Endometrium (tissue), 2 donors: ENCODE results near the gene SYT4.
A peak's percentile ranks its signal among the peaks of the same experiment; 100 is the strongest.
"Not testable (repeated sequence)": the region's sequence is repeated elsewhere in the genome, so short reads cannot be mapped to it uniquely, and the experiment has no call there.

ENCODE experiments used
- FAIRE-seq: peaks from 2 replicates; lab custom pipeline; 2012; peaks lifted over from hg19 to GRCh38; lab: Jason Lieb, UNC
- donor health status: control.
- donor health status: control.

Gene SYT4, protein sequence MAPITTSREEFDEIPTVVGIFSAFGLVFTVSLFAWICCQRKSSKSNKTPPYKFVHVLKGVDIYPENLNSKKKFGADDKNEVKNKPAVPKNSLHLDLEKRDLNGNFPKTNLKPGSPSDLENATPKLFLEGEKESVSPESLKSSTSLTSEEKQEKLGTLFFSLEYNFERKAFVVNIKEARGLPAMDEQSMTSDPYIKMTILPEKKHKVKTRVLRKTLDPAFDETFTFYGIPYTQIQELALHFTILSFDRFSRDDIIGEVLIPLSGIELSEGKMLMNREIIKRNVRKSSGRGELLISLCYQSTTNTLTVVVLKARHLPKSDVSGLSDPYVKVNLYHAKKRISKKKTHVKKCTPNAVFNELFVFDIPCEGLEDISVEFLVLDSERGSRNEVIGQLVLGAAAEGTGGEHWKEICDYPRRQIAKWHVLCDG

DNA sequence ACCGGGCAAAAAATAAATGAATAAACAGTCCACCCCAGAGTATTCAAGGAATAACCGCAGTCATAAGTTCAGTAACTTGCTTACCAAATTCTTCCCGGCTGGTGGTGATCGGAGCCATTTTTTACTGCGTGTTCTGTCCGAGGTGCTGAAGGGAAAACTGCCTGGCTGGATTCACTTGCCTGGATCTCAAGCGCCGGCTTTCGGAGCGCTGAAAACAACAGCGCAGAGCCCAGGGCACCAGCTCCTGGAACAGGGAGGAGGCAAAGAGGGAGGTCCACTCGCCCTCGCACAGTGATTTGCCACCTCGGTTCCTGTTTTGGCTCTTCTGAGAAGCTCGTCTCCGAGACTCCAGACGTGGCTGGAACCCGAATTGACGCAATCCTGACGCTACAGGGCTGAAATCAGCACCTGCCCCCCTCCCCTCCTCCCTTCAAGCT lies at the start of gene SYT4:
SYT4 (minus strand) TSS at position 327 of the 437 bp plus-strand sequence; CDS start at position 118, 209 bp downstream.
- no peak for FAIRE-seq

DNA sequence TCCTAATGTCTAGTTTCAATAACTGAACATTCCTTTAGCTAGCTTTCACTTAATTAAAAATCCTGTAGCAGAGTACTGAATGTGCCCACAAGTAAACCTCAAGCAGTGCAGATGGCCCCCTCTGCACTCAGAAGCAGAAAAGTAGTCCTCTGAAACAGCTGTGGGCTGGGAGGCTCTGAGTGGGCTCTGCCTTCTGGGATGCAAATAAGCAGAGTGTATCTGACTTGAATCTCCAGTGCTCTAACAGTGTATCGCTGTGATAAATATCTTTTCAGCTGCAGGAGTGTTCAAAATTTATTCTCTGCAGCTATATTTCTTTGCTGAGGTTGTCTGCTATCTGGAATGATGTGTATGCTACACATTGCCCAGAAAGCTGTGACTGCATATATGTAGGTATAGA lies 44.8 kb upstream of the SYT4 start:
- FAIRE-seq: no peak

DNA sequence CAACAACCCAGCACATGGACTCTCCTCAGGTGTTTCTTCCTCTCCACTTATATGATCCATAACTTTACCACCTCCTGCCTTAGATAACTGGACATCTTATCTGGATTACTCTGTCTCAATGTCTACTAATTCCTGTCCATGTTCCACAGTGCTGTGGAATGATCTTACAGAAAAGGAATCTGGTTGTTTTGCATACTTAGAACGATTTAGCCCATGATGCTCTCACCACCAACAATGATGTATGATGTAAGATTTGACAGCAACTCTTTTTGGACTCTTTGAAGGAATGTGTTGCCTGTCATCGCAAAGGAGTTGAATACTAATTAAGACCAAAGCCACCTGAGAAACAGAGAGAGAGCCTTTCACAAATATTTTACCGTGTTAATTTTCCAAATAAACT lies 37.7 kb upstream of the SYT4 start:
- FAIRE-seq: no peak

DNA sequence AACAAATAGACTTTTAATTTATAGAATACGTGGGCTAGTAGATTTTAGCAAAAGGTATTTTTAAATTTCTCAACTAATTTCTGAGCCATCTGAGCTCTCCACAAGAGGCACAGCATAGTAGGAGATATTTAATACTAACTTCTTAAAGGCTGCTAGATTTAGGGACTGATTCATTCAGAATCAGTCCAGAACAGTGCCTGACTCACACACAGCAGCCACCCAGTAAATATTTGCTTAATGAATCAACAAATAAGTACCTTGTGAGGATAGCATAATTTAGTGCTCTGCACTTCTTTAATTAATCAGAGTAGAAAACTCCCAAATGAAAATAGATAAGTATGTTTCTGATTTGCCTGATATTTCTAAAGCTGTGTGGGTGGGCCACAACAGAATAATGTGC lies 35.6 kb upstream of the SYT4 start:
- FAIRE-seq: no peak

DNA sequence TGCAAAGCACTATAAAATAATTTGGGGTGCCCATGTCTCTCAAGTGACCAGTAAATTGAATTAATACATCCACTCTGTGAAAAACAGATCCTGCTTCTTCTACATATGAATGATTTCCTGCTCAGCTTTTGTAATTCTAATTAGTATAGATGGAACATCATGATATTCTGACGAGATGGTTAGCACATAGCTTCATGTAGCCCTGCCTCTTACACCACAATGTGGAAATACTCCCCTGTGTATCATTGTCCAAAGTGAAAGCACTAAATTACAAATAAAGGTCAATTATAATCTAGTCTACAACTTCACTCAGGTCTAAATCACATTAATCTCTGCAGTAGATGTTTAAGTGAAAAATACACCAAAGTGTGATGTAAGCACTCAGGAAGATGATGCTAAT lies 32.9 kb upstream of the SYT4 start:
- FAIRE-seq: no peak

DNA sequence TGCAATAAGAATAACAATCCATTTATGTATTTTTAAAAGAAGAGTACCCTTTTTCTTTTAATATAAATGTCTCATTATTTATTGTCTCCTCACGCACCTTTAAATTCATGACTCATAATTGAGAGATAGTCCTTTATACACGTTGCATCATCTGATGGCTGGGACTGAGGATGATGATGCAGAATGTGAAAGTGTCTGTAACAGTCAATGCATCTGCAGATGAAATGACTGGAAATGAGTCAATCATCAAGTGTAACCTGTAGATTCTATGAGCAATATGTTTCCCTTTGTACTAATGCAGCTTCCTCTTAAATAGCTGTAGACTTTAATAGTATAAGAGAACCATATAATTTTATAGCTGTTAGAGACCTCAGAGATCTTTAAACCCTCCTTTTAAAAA lies 26.1 kb upstream of the SYT4 start:
- FAIRE-seq: no peak

DNA sequence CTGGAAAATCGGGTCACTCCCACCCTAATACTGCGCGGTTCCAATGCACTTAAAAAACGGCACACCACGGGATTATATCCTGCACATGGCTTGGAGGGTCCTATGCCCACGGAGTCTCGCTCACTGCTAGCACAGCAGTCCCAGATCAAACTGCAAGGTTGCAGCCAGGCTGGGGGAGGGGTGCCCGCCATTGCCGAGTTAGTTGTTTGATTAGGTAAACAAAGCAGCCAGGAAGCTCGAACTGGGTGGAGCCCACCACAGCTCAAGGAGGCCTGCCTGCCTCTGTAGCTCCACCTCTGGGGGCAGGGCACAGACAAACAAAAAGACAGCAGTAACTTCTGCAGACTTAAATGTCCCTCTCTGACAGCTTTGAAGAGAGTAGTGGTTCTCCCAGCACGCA lies 8.9 kb upstream of the SYT4 start:
- FAIRE-seq: not testable (repeated sequence)

DNA sequence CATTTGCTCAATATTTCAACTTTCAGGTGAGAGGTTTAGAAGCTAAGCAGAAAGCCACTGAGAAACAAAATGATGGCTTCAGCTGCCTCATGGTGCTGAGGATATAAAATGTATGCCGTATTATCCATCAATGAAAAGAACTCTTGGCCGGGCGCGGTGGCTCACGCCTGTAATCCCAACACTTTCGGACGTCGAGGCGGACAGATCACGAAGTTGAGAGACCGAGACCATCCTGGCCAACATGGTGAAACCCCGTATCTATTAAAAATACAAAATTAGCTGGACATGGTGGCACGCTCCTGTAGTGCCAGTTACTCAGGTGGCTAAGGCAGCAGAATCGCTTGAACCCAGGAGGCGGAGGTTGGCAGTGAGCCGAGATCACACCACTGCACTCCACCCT lies 6.0 kb upstream of the SYT4 start:
- FAIRE-seq: no peak

DNA sequence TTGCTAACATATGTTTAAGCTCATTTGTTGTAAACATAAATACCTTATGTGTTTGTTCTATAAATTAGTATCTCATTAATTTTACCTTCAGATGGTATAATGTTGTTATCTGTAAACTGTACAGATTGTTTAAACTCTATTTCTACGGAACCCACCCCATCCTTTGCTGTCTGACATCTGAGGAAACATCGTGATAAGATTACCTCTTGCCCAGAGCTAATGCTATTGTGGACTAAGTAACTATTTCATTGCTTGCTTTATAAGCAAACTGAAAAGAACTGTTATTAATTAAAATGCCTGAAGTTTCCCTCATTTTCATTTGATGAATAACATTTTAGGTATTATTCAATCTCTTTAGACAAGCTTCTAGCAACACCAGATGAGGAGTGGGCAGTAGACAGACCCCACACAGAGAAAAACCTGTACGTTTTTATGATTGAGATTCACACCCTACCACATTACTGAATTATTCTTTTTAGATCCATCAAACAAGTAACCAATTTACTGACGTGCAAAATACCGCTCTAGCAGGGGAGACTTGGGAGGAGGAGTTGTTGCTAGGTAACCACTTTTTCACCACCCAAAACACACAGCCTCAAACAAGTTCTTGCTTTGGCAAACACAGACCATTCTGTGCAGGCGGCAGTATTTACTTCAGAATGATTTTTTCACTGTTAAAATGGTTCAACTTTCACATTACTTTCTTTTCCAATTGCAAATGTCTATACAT lies 1.9 kb upstream of the SYT4 start:
- no peak for FAIRE-seq

DNA sequence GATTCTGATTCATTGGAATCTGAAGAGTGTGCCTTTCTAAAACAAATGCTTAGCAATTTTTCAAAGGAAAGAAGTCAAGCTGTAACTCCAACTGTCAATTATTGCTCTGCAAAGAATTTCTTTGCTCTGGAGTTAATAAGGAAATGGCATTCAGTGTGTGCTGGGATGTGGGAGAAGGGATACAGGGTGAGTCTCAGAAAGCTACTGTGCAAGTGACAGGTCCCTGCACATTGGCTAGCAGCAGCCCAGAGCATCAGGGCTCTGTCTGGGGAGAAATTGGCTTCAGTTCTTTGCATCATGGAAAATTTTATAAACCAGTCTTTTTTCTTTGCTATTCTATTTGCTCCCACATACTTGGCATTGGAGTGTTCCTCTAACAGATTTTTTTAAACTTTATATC lies 1.1 kb upstream of the SYT4 start:
- FAIRE-seq: no peak

DNA sequence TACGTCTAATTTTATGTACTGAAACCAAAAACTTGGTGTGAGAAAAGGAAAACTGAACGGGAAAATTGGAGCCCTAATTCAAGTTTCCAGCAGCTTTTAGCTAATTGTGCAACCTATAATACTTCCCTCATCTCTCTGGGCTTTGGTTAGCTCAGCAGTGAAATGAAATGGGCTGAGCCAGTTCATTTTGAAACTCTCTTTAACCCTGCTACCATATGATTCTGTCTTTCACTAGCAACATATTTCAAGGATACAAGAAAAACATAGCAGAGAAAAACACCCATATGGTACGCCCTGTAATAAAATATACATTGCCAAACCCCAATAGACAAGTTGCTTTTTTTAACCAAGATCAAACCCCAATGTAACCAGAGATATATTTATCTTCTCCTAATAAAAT lies 799 bp downstream of the SYT4 start:
- no peak for FAIRE-seq

DNA sequence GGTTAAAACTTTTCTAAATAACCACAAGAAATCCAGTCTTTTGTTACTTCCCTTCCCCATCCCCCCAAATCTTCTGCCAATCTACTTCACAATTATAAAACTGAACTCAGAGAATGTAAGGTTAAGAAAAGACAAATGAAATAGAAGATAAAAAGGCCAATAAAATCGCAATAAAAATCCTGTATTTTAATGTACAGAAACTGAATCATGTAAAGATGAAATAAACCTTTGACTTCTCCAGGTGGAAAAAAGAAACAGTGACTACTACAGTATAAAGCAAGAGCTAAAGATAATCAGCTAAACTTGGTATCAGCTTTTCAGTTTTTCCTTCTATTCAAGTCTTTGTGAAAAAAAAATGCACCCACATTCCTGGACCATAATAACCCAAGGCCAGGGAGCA lies 1.7 kb downstream of the SYT4 start:
- no peak for FAIRE-seq

DNA sequence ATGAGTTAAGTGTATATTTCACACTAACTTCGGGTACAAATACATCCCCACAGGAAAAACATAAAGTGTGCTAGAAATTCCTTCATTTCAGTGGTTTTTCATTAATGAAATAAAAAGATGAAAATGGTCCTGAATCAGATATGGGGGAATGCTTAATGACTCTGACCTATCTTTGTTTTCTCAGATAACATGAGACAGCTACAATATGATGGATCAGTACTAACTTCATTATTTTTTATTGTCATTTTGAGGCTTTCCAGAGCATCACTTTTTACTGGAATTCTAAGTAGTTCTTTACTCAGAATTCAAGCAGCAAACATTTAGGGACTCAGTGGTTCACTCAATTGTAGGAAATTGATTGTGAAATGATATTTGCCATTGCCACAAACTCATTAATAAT lies 2.8 kb downstream of the SYT4 start:
- FAIRE-seq: no peak

DNA sequence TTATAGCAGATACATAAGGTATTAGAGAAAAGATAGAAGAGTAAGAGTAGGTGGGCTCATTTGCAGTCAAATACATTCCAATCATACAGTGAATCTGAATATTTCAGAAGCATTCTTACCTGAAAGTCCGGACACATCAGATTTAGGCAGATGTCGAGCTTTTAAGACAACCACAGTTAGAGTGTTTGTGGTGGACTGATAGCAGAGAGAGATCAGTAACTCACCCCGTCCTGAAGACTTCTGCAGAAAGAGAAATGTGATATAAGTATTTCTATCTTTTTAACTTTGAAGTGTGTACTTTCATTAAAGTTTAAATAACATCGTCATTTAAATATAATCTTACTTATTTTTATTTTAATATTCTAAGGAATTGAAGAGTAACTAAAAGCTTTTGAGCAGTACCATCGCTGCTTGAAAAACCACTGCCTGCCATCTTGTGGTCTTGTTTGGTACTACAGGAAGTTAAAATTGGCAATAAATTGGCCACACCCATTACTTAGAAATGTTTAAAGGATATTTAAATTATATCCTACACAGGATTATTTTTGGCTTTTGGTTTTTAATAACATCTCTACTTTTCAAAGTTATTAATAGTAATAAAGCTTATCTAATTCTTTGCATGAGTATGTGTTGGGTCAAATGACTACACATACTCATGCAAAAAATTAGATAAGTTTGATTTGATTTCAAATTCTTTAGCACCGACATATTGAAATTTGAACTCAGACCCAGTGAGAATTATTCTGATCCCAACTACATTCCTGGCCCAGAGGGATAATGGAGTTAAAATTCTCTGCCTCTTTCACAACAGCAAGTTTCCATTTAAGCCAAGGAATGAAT lies 5.5 kb downstream of the SYT4 start:
- FAIRE-seq: peak; percentile 96

DNA sequence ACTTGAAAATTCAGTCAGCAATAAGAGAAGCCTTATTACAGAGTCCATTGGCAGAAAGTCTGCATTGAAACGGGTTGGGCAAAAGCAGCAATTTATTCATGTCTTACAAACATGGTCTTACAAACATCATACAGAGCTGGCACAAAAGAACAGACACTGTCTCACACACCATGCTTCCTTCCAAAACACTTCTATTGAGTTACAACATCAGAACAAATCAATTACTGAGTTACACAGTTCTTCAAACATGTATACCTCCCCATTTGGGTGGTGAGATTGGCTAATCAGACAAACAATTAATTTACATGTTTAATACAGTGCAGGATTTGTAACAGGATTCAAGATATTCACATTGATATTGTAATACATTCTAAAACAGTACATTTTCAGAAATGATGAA lies 9.5 kb downstream of the SYT4 start:
- no peak for FAIRE-seq

DNA sequence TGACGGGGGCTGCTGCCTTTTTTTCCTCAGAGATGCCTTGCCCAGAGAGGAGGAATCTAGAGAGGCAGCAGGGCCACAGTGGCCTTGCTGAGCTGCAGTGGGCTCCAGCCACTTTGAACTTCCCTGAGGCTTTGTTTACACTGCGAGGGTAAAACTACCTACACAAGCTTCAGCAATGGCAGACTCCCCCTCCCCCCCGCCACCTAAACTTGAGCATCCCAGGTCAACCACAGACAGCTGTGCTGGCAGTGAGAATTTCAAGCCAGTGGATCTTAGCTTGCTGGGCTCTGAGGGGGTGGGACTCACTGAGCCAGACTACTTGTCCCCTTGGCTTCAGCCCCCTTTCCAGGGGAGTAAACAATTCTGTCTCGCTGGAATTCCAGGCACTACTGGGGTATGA lies 11.8 kb downstream of the SYT4 start:
- FAIRE-seq: no peak

DNA sequence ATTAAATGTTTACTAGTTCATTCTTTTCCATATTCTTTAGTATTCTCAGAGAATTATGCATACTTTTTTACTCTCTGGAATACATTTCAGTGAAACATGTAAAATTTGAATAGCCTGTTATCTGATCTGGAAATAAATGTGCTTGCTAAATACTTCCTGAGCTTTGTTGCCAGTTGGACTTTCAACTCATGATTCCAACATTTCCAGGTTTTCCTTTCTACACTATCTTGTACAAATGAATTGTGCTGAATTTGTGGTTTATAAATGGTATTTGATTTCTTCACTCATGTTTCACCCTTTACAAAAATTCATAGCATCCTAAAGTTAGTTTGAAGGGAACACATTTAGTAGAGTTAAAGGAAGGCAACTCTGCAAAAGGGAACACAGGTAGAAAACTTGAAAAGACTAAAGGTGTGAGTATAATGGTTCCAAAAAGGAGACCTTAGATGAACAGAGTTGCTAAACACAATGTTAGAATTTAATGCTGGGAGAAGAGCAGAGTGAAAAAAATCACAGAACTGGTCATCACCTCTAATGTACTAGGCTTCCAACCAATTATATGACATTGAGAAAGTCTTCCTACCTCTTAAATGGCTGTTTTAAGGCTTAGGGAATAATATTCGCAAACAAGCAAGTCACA lies 28.6 kb downstream of the SYT4 start:
- no peak for FAIRE-seq

DNA sequence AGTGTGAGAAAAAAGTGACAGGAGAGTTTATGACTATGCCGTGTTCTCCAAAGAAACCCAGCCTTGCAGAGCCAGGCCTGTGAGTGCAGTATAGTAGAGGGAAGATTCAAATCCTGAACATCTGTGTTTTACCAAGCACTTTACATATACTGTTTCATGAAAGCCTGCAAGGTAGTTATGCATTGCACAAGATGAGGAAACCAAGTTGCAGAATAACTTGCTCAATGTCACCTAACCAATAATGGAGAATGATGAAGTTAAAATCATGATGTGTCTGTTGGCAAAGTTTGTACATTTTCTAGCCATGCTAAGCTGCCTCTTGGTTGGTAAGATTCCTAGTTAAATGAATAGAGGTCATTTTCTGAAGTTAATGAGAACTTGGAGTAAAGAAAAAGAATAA lies 29.3 kb downstream of the SYT4 start:
- FAIRE-seq: no peak

DNA sequence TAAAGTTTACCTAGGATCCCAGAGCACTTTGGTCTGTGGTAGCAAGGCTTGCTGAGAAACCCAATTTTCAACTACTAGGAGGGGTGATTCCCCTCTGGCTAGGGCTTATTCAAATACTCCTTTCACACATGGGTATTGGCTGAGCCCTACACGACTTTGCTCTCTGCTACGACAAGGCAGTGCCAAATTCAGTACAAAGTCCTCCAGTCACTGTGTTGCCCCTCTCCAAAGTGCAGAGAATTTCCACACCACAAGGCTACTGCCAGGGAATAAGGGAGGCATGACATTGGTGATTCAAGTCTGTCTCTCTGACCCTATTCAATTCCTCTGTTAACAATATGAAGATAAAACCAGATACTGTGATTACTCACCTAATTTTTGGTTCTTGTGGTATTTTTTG lies 38.9 kb downstream of the SYT4 start:
- FAIRE-seq: no peak

DNA sequence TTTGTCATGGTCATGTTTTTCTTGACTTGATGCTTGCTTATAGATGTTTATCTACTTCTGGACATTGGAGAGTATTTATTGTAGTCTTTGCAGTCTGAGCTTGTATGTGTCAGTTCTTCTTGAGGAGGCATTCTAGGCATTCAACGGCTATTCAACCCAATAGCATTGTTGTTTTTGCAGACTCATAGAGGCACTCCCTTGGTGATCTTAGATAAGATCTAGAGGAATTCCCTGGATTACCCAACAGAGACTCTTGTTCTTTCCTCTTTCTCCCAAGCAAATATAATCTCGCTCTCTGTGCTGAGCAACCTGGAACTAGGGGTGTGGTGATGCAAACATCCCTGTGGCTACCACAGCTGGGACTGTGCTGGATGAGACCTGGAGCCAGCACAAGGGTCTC lies 40.4 kb downstream of the SYT4 start:
- no peak for FAIRE-seq

DNA sequence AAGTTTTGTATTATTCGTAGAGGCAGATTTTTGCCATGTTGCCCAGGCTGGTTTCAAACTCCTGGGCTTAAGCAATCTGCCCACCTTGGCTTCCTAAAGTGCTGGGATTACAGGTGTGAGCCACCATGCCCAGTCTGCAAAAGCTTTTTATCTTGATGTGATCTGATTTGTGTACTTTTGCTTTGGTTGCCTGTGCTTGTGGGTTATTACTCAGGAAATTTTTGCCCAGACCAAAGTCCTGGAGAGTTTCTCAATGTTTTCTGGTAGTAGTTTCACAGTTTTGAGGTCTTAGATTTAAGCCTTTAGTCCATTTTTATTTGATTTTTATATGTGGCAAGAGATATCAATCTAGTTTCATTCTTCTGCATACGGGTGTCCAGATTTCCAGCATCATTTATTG lies 42.4 kb downstream of the SYT4 start:
- no peak for FAIRE-seq

DNA sequence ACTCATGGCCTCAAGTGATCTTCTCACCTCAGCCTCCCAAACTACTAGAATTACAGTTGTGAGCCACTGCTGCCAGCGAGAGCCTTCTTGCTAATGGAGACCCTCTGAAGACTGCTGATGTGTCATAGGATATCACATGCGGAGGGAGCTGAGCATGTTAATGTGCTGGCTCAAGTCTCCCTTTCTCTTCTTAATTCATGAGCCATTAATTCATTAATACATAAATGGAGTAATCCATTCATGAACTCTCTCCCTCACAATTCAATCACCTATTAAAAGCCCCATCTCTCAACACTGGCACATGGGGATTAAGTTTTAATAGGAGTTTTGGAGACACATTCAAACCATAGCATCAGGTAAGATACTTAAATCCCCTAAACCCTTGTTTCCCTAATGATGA lies 54.8 kb downstream of the SYT4 start:
- no peak for FAIRE-seq
